SK-N-SH (cell line): Measurements from ENCODE around the gene SOBP. TPM values are rescaled to one million over a fixed set of nuclear protein-coding genes. Genes with fewer than 3 reads are reported as not detected.
A peak's percentile ranks its signal among the peaks of the same experiment; 100 is the strongest.

Experiments
- CTCF ChIA-PET: fragments of 300-600, 350-600 bp; formaldehyde crosslinking; extraction: SDS; loops from one replicate; lab custom pipeline; 2021; lab: Yijun Ruan, JAX
- POLR2A ChIA-PET: fragments of 350-600 bp; sonication (Branson Sonifier 250); formaldehyde crosslinking; extraction: SDS; loops from one replicate; lab custom pipeline; 2020; ENCODE audit warnings: antibody characterized with exemption, inconsistent platforms; lab: Yijun Ruan, JAX
- DNase-seq: peaks from one replicate; pipeline ENCODE4 v3.0.0; 2012
- H2AFZ ChIP-seq: fragments of 200-600 bp; sonication (generic); 2 replicates; pipeline ENCODE4 v1.8.1; 2016; ENCODE audit warnings: antibody characterized with exemption, mild to moderate bottlenecking, low read depth
- H3F3A ChIP-seq: fragments of 200-600 bp; sonication (generic); replicated peaks from 2 replicates; pipeline ENCODE3; 2016; ENCODE audit warnings: antibody characterized with exemption, mild to moderate bottlenecking; ENCODE audit not compliant: insufficient read depth
- H3K27ac ChIP-seq, 2 experiments: fragments of 200-500 bp in 1 of 2; fragments of 200-600 bp in 1 of 2; sonication (Bioruptor generic) in 1 of 2; sonication (generic), shearing (Covaris generic) in 1 of 2; 2 replicates each; pipeline versions ENCODE4 v1.5.1 to v1.6.1; 2014 to 2016; ENCODE audit warnings: low read depth in 2 of 2, inconsistent platforms in 1 of 2, low read length in 1 of 2, mild to moderate bottlenecking in 1 of 2, mixed read lengths in 1 of 2
- H3K27me3 ChIP-seq: fragments of 200-600 bp; sonication (generic), shearing (Covaris generic); 2 replicates; pipeline ENCODE4 v1.6.1; 2016; ENCODE audit warnings: mixed run types; ENCODE audit not compliant: insufficient read depth
- H3K36me3 ChIP-seq, 2 experiments: fragments of 200-500 bp in 1 of 2; fragments of 200-600 bp in 1 of 2; sonication (Bioruptor generic) in 1 of 2; sonication (generic) in 1 of 2; replicated peaks in 1 of 2; 2 replicates each; pipeline versions ENCODE3 to v1.5.1; 2014 to 2016; ENCODE audit warnings: low read length in 1 of 2, mild to moderate bottlenecking in 1 of 2; ENCODE audit not compliant: insufficient read depth in 2 of 2, control insufficient read depth in 1 of 2
- H3K4me1 ChIP-seq, 2 experiments: fragments of 200-500 bp in 1 of 2; fragments of 200-600 bp in 1 of 2; sonication (Bioruptor generic) in 1 of 2; sonication (generic), shearing (Covaris generic) in 1 of 2; 2 replicates each; pipeline versions ENCODE4 v1.5.1 to v1.6.1; 2014 to 2016; ENCODE audit warnings: low read depth in 1 of 2, low read length in 1 of 2, mixed run types in 1 of 2; ENCODE audit not compliant: insufficient read depth in 2 of 2, control insufficient read depth in 1 of 2
- H3K4me2 ChIP-seq: fragments of 200-600 bp; sonication (generic), shearing (Covaris generic); 2 replicates; pipeline ENCODE4 v1.6.1; 2017; ENCODE audit warnings: mixed run types
- H3K4me3 ChIP-seq, 2 experiments: fragments of 200-500 bp in 1 of 2; fragments of 200-600 bp in 1 of 2; sonication (Bioruptor generic) in 1 of 2; sonication (generic), shearing (Covaris generic) in 1 of 2; 2 replicates each; pipeline versions ENCODE4 v1.5.1 to v1.8.1; 2014 to 2016; ENCODE audit warnings: low read depth in 2 of 2, inconsistent platforms in 1 of 2, low read length in 1 of 2, mild to moderate bottlenecking in 1 of 2, mixed read lengths in 1 of 2, moderate library complexity in 1 of 2
- H3K79me2 ChIP-seq: fragments of 200-600 bp; sonication (generic); 2 replicates; pipeline ENCODE4 v1.8.1; 2017; ENCODE audit warnings: mild to moderate bottlenecking; ENCODE audit not compliant: insufficient read depth
- H3K9ac ChIP-seq: fragments of 200-600 bp; sonication (generic); 2 replicates; pipeline ENCODE4 v1.6.1; 2017; ENCODE audit warnings: mixed run types
- H3K9me2 ChIP-seq: fragments of 200-600 bp; sonication (generic); 2 replicates; pipeline ENCODE4 v1.6.1; 2017; ENCODE audit warnings: mixed run types
- H3K9me3 ChIP-seq: fragments of 200-600 bp; sonication (generic); 2 replicates; pipeline ENCODE4 v1.6.1; 2017; ENCODE audit warnings: mixed run types, mild to moderate bottlenecking, moderate library complexity
- H4K20me1 ChIP-seq: fragments of 200-600 bp; sonication (generic); 2 replicates; pipeline ENCODE4 v1.6.1; 2017; ENCODE audit warnings: mild to moderate bottlenecking, mixed run types; ENCODE audit not compliant: insufficient read depth
- ELF1 ChIP-seq: IDR thresholded peaks from 2 replicates; pipeline ENCODE4 v1.4.0; 2012
- EZH2phosphoT487 ChIP-seq: fragments of 200-600 bp; sonication (generic); IDR thresholded peaks from 2 replicates; pipeline ENCODE4 v1.6.1; 2017; ENCODE audit warnings: low read depth, mixed run types, mild to moderate bottlenecking, antibody characterized with exemption, moderate library complexity, borderline replicate concordance
- FOSL2 ChIP-seq: IDR thresholded peaks from 2 replicates; pipeline ENCODE4 v1.4.0; 2012; ENCODE audit warnings: low read depth, mild to moderate bottlenecking, moderate library complexity, borderline replicate concordance
- FOXJ3 ChIP-seq: sonication (generic); formaldehyde crosslinking; IDR thresholded peaks from 2 replicates; pipeline ENCODE4 v1.5.1; 2020; ENCODE audit warnings: mild to moderate bottlenecking, missing genetic modification reagents
- FOXM1 ChIP-seq: IDR thresholded peaks from 2 replicates; pipeline ENCODE4 v1.4.0; 2012; ENCODE audit warnings: low read depth, mild to moderate bottlenecking
- GATA2 ChIP-seq: sonication (generic); formaldehyde crosslinking; IDR thresholded peaks from 2 replicates; pipeline ENCODE4 v1.5.0; 2020; ENCODE audit warnings: mild to moderate bottlenecking, missing genetic modification reagents
- IRF3 ChIP-seq: fragments of 150-350 bp; IDR thresholded peaks from 2 replicates; pipeline ENCODE4 v1.6.1; 2016; ENCODE audit warnings: mild to moderate bottlenecking, low read depth, low read length
- JUND ChIP-seq: IDR thresholded peaks from 2 replicates; pipeline ENCODE4 v1.4.0; 2012
- MXI1 ChIP-seq: IDR thresholded peaks from 2 replicates; pipeline ENCODE4 v1.6.1; 2012; ENCODE audit warnings: mild to moderate bottlenecking, low read depth, low read length, improper control_type of control experiment
- NFIC ChIP-seq: IDR thresholded peaks from 2 replicates; pipeline ENCODE4 v1.4.0; 2012; ENCODE audit warnings: borderline replicate concordance
- POLR2AphosphoS5 ChIP-seq: IDR thresholded peaks from 2 replicates; pipeline ENCODE4 v1.6.1; 2012; ENCODE audit warnings: low read depth, low read length
- RCOR1 ChIP-seq: fragments of 150-350 bp; IDR thresholded peaks from 2 replicates; pipeline ENCODE4 v1.6.1; 2017; ENCODE audit warnings: antibody characterized with exemption, low read length
- RXRA ChIP-seq: IDR thresholded peaks from 2 replicates; pipeline ENCODE4 v1.4.0; 2012; ENCODE audit warnings: low read depth, mild to moderate bottlenecking, borderline replicate concordance
- SMC3 ChIP-seq: IDR thresholded peaks from 2 replicates; pipeline ENCODE4 v1.6.1; 2012; ENCODE audit warnings: low read depth, low read length, improper control_type of control experiment
- YY1 ChIP-seq: IDR thresholded peaks from 2 replicates; pipeline ENCODE4 v1.4.0; 2012; ENCODE audit warnings: low read depth, mild to moderate bottlenecking
- WGBS: methylation state at CpG from one replicate; pipeline ENCODE4 v1.1.6; 2017; ENCODE audit warnings: low lambda C conversion rate; 5-methylcytosine and 5-hydroxymethylcytosine counted together
- polyA plus RNA-seq, 3 experiments: library from polyadenylated mRNA; depleted of rRNA; stranded (reverse); fragments of >200 nt; gene quantifications; 2 replicates each; pipeline ENCODE4 v1.2.3, GENCODE V29; 2012
- TF ChIP-seq, protein P1 (sequence below): IDR thresholded peaks from 2 replicates; pipeline ENCODE4 v1.4.0; 2012; ENCODE audit warnings: low read depth, borderline replicate concordance
- TF ChIP-seq, protein P2 (sequence below): fragments of 150-350 bp; IDR thresholded peaks from 2 replicates; pipeline ENCODE4 v1.6.1; 2017; ENCODE audit warnings: antibody characterized with exemption, low read length, low read depth, borderline replicate concordance
- TF ChIP-seq, protein P3 (sequence below): IDR thresholded peaks from 2 replicates; pipeline ENCODE4 v1.4.0; 2012; ENCODE audit warnings: low read depth, borderline replicate concordance

SOBP gene
- polyA plus RNA-seq, 1 of the 3 experiments (the other 2 are of a cell fraction), result 0.61 TPM

DNA sequence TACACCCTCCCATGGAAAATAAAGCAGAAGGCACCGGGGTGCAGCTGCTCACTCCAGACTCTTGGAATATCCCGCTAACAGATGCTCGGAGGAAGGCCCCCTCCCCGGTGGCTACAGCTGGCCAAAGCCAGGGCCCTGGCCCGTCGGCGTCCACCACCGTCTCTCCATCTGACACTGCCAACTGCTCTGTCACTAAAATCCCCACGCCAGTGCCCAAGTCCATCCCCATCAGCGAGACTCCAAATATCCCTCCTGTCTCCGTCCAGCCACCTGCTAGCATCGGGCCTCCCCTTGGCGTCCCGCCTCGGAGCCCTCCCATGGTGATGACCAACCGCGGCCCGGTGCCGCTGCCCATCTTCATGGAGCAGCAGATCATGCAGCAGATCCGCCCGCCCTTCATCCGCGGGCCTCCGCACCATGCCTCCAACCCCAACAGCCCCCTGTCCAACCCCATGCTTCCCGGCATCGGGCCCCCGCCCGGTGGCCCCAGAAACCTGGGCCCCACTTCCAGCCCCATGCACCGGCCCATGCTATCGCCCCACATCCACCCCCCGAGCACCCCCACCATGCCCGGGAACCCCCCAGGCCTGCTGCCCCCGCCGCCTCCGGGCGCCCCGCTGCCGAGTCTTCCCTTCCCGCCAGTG is 143.9 kb downstream of the SOBP start:
- no peaks in the 10 kb centered on the region for H4K20me1 ChIP-seq
- H3K4me2 ChIP-seq, result no peak overlapping the region
- POLR2A ChIA-PET, result no interaction called here
- peaks cover 0 to 22% of the 10 kb centered on the region in 2 experiments; a peak in 2 of 4 replicates for H3K4me1 ChIP-seq
- H3K9me3 ChIP-seq, result no peaks in the 10 kb centered on the region
- H3K79me2 ChIP-seq, result no peaks in the 10 kb centered on the region
- DNase-seq, result peak; percentile 33
- H3K27me3 ChIP-seq, result no peaks in the 10 kb centered on the region
- CTCF ChIA-PET, result interaction anchor here (1.1 kb wide), 1 partner anchor 18 kb away, joined by 3 read pairs; no protein-coding TSS in a partner anchor
- no peaks in the 10 kb centered on the region for H3K36me3 ChIP-seq
- TF ChIP-seq, protein P1, sequence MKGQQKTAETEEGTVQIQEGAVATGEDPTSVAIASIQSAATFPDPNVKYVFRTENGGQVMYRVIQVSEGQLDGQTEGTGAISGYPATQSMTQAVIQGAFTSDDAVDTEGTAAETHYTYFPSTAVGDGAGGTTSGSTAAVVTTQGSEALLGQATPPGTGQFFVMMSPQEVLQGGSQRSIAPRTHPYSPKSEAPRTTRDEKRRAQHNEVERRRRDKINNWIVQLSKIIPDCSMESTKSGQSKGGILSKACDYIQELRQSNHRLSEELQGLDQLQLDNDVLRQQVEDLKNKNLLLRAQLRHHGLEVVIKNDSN, result no peak
- TF ChIP-seq RCOR1 (no peak), MXI1 (no peak), IRF3 (no peak), JUND (no peak), YY1 (no peak), FOXM1 (no peak), ELF1 (no peak), GATA2 (CRISPR knock-in tag) (no peak)
- TF ChIP-seq, protein P2, sequence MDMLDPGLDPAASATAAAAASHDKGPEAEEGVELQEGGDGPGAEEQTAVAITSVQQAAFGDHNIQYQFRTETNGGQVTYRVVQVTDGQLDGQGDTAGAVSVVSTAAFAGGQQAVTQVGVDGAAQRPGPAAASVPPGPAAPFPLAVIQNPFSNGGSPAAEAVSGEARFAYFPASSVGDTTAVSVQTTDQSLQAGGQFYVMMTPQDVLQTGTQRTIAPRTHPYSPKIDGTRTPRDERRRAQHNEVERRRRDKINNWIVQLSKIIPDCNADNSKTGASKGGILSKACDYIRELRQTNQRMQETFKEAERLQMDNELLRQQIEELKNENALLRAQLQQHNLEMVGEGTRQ, result no peak
- H3F3A ChIP-seq, result no peaks in the 10 kb centered on the region
- no peak overlapping the region for H2AFZ ChIP-seq
- H3K9ac ChIP-seq, result no peak overlapping the region
- H3K27ac ChIP-seq, result no peak overlapping the region; a peak in 1 of 4 replicates
- no peak overlapping the region for H3K4me3 ChIP-seq
- no peaks in the 10 kb centered on the region for H3K9me2 ChIP-seq
- WGBS, result 96% methylated on average over 37 of the region's 39 CpGs

- H3K27me3 ChIP-seq, result no peaks in the 10 kb centered on the region
- H3K79me2 ChIP-seq, result no peaks in the 10 kb centered on the region
- no peak for TF ChIP-seq FOSL2
- no peak for TF ChIP-seq EZH2phosphoT487
- no peak for TF ChIP-seq RXRA
- TF ChIP-seq NFIC, result no peak
- TF ChIP-seq, protein P1, result no peak
- TF ChIP-seq YY1, result no peak
- TF ChIP-seq POLR2AphosphoS5, result no peak
- TF ChIP-seq FOXM1, result no peak
- no peak for TF ChIP-seq SMC3
- TF ChIP-seq FOXJ3 (CRISPR knock-in tag), result no peak
- TF ChIP-seq, protein P3, sequence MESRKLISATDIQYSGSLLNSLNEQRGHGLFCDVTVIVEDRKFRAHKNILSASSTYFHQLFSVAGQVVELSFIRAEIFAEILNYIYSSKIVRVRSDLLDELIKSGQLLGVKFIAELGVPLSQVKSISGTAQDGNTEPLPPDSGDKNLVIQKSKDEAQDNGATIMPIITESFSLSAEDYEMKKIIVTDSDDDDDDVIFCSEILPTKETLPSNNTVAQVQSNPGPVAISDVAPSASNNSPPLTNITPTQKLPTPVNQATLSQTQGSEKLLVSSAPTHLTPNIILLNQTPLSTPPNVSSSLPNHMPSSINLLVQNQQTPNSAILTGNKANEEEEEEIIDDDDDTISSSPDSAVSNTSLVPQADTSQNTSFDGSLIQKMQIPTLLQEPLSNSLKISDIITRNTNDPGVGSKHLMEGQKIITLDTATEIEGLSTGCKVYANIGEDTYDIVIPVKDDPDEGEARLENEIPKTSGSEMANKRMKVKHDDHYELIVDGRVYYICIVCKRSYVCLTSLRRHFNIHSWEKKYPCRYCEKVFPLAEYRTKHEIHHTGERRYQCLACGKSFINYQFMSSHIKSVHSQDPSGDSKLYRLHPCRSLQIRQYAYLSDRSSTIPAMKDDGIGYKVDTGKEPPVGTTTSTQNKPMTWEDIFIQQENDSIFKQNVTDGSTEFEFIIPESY, result no peak
- TF ChIP-seq IRF3, result no peak
- H2AFZ ChIP-seq, result no peak overlapping the region
- H3K9me3 ChIP-seq, result no peaks in the 10 kb centered on the region
- 95% methylated on average over 64 of the region's 101 CpGs for WGBS
- H3K4me1 ChIP-seq, result peaks cover 0 to 16% of the 10 kb centered on the region in 2 experiments; a peak in 2 of 4 replicates
- no peak overlapping the region for H3K9ac ChIP-seq
- no peak overlapping the region for H3K4me2 ChIP-seq
- ChIA-PET CTCF (interaction anchor here (1.0 kb wide), 1 partner anchor 213 kb away, joined by 3 read pairs; no protein-coding TSS in a partner anchor), POLR2A (no interaction called here)
- no peak overlapping the region for H3K27ac ChIP-seq
- H3K9me2 ChIP-seq, result no peaks in the 10 kb centered on the region
- peak; percentile 39 for DNase-seq
- no peak overlapping the region for H3K4me3 ChIP-seq
- no peaks in the 10 kb centered on the region for H4K20me1 ChIP-seq
- H3K36me3 ChIP-seq, result no peaks in the 10 kb centered on the region
- no peaks in the 10 kb centered on the region for H3F3A ChIP-seq
Measured at GRCh38 chr6:107634324-107635056, 144.6 kb downstream of the SOBP start.
